ENCODE data around the gene HLA-DPA1.
"Not testable (repeated sequence)": the region's sequence is repeated elsewhere in the genome, so short reads cannot be mapped to it uniquely, and the experiment has no call there.

The HLA-DPA1 gene

GRCh38 chr6:33088258-33088930 is 14.9 kb upstream of the HLA-DPA1 start:
- DNase-seq = peak; percentile 89

GRCh38 chr6:33085627-33086026 is 12.2 kb upstream of the HLA-DPA1 start:
- no peak for DNase-seq

DNA sequence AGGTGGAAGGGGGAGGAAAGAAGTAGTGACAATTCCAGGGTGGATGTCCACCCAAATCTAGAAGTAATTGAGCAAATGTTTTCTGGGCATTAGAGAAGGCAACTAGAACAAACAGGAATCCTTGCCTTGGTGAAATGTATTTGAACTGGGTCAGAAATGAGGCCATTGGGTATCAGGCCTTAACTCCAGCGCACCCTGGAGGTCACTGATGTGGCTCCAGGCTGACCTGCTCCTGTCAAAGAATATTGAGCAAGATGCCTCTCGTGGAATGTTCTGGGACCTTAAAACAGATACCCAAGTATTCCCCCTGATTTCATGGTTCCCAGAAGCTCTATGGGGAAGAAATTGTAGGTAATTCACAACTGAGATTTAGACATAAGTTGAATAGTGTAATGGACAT is 9.3 kb upstream of the HLA-DPA1 start:
- peak; percentile 68 for DNase-seq

DNA sequence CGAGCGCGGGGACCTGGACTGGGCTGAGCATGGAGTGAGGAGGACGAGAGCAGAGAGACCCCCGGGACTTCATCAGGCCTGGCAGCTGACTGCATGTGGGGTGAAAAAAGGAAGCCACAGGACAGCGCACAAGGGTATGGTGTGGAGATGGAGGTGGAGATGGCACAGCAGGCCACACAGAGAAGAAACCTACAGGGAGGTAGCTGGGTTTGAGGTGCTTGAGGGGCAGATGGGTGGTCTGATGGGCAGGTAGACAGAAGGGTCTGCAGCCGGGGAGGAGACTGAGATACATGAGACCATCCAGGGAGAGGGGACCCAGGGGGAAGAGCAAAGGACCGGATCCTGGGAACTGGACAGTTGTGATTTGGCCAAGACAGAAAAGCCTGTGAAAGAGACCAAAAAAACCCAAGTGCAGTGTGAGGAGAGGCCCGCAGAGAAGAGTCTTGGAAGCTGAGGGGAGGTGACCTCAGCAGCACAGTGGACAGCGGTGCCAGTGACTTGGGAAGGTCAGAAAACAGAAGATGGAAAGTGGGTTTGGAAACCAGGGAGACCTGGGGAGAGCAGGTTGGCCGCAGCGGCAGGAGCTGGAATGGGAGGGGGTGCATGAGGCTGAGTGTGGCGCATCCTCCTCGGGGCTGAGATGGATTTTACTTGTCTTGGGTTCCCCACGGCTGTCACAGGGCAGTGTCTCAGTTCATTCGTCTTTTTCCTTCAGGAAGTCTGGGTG is 7.8 kb upstream of the HLA-DPA1 start:
- DNase-seq = no peak

- DNase-seq = no peak
These were observed 7.0 kb upstream of the HLA-DPA1 start for GRCh38 chr6:33080127-33081089.

GRCh38 chr6:33079580-33079979 is 6.1 kb upstream of the HLA-DPA1 start:
- no peak for DNase-seq

- no peak for DNase-seq
These were observed 5.6 kb upstream of the HLA-DPA1 start for GRCh38 chr6:33078919-33079521.

- DNase-seq = no peak
These were observed 5.0 kb upstream of the HLA-DPA1 start for GRCh38 chr6:33078442-33078841.

DNA sequence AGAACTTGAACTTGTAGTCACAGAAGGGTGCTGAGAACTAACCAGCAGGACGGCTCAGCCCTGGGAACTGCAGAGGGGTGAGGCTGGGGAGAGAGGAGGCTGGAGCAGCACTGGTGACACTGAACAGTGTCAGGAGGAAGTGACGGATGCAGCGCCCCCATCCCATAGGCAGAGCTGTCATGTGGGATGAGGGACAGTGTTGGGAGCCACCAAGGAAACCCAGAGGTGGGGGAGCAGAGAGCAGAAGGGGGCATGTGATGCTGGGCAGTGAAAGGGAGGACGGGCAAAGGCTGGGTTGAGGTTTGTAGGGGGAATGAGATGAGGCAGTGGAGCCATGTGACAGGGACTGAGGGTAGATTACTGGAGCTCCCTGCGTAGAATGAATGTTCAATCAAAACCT is 4.5 kb upstream of the HLA-DPA1 start:
- no peak for DNase-seq

DNA sequence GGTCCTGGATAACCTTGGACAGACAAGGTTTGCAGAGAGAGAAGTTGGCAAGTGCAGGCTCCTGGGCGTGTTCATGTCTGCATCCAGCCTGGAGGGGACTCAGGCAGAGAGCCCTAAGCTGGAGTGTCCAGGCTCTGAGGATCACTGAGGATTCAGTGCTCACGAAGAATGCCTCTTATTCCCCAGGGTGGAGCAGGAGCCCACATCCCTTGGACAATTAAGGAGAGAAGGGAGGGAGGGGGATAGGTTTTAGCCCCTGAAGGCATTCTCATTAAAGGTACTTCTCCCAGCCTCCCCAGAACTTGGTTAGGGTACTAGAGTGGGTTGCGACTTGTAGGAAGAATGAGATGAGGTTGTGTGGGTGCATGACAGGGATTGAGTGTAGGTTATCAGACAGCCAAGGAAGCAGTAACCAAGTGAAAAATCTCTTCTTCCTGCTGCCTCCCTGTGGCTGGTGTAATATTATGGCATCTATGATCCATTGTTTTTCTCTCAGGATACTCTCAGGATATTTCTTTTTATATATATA is 3.0 kb upstream of the HLA-DPA1 start:
- DNase-seq = no peak

DNA sequence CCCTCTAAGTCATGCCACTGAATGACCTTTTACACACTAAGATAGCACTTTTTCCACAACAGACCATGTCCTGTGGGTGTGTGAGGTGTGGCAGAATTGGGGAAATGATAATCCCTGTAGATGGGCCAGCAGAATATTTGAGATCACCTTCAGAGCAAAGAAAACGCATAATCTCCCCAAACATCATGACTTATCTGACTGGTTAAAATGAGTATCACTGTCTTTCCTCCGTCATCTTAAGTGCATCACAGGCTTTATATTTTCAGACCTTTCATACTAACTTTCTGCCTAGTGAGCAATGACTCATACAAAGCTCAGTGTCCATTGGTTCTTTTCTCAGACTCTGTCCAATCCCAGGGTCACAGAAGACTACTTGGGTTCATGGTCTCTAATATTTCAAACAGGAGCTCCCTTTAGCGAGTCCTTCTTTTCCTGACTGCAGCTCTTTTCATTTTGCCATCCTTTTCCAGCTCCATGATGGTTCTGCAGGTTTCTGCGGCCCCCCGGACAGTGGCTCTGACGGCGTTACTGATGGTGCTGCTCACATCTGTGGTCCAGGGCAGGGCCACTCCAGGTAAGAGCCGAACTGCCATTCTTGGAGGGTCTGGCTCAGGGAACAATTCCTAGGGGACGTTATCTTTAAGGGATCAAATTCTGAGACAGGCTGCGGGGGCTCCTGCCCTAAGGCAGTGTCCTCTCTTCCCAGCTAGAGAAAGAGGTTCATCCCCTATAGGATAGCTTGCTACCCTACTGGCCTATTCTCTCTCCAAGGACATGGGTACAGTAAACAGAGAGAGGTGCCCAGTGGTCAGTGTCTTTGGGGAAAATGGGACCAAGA is 2.3 kb upstream of the HLA-DPA1 start, which contains the start of gene HLA-DPB1:
Gene HLA-DPB1, plus strand, starts transcription at position 423 of the 838 bp plus-strand sequence. Its CDS starts 52 bp downstream, at position 475.
- DNase-seq = peak; percentile 79

GRCh38 chr6:33075208-33075567 is 1.7 kb upstream of the HLA-DPA1 start:
- DNase-seq = no peak

- DNase-seq = no peak
These were observed 845 bp downstream of the HLA-DPA1 start for GRCh38 chr6:33072508-33073100.

DNA sequence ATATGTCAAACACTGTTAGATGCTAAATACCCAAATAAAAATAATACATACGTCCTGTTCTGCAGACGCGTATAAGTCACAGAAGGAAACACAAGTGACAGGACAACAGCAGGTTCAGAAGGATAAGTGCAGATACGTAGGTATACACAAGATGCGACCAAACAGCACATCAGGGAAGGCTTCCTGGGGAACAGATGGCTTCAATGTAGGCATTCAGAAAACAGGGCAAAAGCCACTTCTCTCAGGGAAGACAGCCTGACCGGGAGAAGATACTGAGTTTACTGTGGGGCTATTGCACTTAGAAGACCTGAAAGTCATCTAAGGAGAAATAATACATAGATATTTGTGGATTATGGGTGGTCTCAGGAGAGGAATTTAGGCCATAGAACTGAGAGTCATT is 1.9 kb downstream of the HLA-DPA1 start:
- no peak for DNase-seq

DNA sequence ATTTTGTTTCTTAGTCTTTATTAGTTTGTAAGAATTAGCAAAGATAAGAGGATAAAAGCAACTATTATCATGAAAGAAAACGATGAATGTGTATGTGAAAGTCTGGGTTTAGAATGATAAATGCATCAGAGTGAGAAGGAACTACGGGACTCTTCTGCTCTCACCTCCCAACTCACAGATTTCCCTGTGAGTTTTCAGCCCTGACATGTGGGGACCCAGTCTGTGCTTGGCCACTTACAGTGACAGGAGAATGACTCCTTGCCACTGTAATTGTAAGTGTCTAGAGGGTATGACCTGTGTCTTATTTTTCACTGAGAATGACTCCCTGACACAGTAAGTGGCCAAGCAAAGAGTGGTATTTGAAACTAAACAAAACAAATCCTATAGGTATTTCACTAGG is 2.5 kb downstream of the HLA-DPA1 start:
- no peak for DNase-seq

- no peak for DNase-seq
These were observed 4.3 kb downstream of the HLA-DPA1 start for GRCh38 chr6:33069021-33069738.

DNA sequence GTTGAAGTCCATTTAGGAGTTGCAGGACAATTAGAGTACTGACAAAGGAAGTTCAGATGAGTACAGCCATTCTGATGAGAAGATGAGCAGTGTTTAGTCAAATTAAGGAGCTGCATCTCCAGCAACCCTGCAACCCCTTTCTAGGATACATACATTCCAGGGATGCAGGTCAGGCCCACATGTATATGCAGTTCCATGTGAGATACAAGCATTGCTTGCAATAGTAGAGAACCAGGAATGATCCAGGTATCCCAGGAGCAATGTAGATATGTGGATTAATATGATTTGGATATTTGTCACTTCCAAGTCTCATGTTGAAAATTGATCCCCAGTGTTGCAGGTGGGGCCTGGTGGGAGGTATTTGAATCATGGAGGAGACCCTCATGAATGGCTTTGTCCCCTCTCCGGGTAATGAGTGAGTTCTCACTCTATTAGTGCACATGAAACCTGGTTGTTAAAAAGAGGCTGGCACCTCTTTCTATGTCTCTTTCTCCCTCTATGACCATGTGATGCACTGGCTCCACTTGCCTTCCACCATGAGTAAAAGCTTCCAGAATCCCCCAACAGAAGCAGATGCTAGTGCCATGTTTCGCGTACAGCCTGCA is 6.4 kb downstream of the HLA-DPA1 start:
- DNase-seq = no peak

DNA sequence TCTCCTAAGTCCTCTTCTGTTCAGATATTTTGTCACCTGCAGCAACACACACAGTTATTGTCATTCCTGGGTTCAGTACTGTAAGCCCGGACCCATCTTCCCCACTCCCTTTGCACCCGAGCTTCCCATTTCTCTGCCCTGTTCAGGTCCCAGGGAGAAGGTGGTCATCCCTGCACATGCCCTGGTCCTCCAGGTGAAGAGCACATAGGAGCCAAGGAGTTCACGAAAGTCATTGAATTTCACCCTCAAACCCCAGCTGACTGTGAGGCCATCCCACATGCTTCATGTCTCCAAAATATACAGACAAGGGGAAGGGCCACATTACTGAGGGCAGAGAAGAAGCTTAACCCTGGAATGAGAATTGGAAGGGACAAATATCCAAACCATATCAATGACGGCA is 8.1 kb downstream of the HLA-DPA1 start:
- no peak for DNase-seq

DNA sequence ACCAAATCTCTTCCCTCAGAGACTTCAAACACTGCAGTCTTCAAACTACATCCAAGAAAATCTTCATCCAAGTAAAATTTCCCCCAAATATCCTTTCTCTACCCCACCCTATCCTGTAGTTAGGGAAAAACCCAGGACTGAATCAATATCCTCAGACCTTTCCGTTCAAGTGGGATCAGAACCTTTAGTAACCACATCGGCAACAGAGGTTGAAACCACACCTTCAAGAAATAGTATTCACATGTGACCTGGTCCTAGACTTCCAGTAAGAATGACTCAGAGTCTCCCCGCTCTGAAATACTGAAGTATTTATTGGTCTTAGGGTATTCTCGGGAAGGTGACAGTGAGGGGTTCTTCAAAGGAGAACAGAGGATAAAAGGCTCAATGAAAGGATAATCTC is 8.7 kb downstream of the HLA-DPA1 start:
- no peak for DNase-seq

DNA sequence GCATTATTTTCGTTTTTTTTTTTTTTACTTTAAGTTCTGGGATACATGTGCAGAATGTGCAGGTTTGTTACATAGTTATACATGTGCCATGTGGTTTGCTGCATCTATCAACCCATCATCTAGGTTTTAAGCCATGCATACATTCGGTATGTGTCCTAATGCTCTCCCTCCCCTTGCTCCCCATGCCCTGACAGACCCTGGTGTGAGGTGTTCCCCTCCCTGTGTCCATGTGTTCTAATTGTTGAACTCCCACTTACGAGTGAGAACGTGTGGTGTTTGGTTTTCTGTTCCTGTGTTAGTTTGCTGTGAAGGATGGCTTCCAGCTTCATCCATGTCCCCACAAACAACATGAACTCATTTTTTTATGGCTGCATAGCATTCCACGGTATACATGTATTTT is 10.0 kb downstream of the HLA-DPA1 start:
- DNase-seq = not testable (repeated sequence)
